Cortex of kidney (tissue), 1 donor: Measurements from ENCODE around the gene HDAC4.

Experiments
- DNase-seq: peaks from one replicate; lab custom pipeline; 2025; lab: John Stamatoyannopoulos, UW

HDAC4 gene

GRCh38 chr2:239119346-239120126 is 281.3 kb downstream of the HDAC4 start:
- DNase-seq: no peak

DNA sequence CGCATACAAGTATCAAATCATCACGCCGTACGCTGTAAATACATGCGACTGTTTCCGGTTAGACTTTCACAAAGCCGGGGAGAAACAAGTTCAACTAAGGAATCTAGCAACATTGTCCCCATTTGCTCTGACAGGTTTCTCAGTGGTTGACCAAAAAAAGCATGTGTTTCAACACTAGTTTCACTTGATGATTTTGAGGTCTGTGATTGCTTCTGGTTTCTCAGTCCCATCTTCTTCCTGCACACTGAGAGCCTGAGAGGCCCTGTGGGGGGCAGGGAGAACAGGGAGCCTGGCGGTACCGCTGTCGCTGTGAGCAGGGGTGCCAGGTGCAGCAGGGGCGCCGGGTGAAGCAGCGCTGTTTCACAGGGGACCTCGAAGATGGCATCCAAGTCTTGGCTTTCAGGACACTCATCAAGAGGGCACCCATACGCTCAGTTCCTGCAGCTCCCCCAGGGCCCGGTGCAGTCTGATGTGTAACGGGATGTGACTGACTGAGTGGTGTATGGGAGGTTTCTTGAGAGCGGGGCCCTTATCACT is 282.1 kb downstream of the HDAC4 start:
- no peak for DNase-seq

- DNase-seq: no peak
Observed at GRCh38 chr2:239118264-239118663, 282.6 kb downstream of the HDAC4 start.

DNA sequence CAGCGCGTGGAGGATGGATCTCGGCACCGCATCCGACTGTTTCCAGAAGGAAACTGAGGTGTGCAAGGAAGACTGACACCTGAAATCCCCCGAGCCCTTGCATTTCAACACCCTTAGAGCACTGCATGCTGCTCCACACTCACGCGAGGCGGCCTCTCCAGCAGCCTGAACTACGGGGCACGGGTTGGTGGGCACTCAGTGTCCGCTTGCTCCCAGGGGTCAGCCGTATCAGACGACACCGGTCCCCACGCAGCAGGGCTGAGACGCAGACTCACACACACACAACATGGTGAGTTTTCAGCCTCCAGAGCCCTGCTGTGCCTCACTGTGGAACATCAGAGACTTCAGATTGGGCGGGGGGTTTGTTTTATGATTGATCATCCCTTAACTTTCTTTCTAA is 283.0 kb downstream of the HDAC4 start:
- no peak for DNase-seq

DNA sequence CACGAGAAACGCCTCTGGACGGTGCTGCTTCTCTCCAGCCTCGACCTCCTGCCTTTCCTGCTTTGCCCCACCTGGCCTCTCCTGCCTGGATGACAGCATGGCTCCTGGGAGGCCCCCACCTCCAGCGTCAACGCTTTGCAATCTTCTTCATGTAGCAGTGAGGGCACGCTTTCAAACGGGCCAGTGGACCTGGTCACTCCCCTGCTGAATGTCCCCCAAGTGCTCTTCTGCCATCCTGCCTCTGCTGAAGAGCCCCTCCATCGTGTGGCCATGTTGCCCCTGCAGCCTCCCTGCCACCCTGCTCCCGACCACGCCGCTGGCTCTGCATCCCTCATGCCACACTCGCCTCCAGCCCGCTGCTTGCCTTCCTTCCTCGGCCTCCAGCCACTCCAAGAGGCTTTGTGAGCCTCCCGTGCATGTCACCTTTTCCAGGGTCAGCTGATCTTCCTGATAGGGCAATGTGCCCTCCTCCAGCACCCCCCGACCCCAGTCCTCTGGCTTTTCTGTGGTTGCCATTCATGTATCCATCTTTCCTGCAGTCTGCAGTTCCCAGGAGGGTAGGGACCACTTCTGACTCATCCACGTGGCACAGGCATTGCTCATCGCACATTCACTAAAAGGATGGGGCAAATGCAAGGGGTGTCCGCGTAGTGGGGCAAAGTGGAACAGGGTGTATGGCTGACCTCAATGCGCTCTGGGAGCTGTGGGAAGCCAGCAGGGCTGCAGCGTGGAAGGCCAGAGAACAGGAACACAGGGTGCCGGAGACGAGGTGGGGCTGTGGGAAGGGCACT is 284.2 kb downstream of the HDAC4 start:
- no peak for DNase-seq

DNA sequence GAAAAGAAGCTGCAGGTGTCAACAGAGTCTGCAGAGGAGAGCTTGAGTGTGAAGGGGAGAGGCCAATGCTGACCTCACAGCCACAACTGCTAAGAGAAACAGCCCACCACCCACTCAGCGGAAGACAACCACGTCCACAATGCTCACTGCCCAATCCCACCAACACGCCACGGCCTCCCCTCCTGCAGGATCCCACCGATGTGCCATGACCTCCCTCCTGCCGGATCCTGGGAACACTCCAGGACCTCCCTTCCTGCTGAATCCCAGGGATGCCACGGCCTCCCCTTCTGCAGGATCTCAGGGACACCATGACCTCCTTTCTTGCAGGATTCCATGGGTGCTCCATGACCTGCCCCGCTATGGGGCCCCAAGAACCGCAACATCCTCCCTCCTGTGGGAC is 285.2 kb downstream of the HDAC4 start:
- DNase-seq: no peak

DNA sequence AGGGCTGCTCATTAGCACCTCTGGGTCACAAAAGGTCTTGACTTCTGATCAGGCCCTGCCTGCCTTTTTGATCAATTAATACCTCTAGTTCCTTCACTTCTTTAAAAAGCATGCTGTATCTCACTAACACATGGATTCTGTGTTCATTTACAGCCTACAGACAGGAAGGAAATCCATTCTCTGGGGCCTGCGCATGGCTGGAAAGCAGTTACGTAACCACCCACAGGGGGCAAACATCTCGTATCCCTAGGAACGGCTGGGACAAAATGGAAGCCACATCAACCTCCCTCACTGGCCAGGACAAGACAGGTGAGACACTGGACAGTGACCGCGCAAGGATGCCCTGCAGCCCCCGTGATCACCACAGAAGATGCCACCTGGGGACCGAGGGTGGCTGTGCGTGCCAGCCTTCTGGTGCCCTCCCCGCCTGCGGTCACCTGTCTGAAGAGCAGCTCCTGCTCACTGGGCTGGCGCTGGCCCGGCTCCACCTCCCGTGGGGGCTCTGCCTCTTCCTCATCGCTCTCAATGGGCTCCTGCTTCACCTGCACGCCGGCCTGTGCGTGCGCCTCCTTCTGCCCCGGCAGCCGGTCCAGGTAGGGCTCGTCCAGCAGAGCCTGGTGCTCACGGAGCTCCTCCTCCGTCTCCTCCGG is 286.1 kb downstream of the HDAC4 start:
- no peak for DNase-seq

DNA sequence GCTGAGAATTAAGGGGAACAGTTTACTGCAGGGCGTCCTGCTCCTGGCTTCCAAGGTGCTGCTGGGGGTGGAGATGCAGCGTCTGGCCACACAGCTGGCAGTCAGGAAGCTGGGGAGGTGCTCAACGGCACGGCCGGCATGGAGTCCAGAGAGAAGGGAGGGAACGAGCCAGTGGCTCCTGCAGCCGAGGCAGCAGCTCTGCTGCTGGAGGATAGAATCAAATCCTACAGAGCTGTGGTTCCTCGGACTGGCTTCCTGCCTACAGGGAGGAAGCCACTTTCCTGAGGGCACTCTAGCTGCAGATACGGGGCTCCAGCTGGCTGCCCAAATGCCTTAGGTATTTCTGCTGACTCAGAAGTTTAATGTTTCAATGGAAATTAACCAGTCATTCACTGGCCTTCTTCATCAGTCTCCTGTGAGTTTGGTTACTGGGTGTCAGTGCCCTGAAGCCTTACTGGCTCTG is 286.7 kb downstream of the HDAC4 start:
- no peak for DNase-seq

DNA sequence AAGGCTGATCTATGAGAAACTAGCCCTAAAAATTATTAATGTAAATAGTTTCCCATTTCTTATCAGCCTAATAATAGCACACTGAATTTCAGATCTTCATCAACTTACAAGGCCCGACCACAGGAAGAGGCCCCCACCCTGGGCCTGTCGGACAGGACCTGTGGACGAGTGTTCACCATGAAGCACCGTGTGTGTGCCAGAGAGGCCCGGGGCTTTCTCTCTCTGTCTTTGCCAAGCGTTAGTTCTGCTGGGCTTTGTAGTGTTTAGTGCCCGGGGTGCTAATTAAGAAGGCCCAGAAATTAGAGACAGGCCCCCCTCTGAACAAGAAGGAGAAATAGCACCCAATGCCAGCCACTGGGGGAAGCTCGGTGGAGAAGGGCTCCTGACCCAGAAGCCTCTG is 287.2 kb downstream of the HDAC4 start:
- DNase-seq: no peak

DNA sequence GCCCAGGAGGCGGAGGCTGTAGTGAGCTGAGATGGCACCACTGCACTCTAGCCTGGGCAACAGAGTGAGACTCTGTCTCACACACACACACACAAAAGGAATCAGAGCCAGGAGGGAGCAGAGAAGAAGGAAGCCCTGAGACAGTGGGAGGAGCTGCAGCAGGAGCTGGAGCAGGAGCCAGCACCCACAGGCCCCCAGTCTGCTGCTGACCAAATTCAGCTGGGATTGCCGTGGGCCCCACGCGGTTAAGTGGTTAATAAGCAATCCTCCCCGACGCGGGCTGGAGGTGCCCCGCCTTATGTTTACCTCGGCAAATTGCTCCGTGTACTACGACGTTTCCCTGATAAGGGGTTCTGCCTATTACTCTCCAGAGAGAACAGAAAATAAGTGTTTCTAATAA is 287.6 kb downstream of the HDAC4 start:
- DNase-seq: no peak

DNA sequence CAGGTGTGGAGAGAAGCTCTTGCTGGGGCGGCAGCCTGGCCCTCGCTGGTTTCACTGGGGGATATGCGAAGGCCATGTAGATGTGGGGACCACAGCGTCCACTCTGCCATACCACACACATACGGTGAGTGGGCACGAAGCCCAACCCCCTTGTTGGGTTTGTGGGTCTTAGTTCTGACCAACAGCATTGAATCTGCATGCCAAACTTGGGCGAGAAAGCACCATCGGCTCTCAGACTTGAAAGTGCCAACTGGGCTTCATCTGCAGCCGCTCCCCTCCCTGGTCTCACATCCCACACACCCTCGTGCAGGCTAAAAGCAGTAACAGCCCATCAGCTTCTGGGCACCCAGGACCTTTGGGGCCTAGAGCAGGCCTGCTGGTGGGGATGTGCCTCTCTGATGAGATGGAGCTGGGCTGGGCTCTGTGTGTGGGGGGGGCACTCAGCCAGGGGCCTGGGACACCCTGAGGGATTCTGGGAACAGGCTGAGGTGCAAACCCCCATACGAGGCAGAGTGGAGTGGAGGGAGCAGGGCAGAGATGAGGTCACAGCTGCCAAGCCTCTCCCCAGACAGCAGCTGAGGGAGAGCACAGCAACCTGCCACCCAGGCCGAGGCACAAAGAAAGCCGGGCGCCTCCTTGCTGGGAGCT is 288.6 kb downstream of the HDAC4 start:
- no peak for DNase-seq

- DNase-seq: no peak
Observed at GRCh38 chr2:239111401-239112100, 289.3 kb downstream of the HDAC4 start.

GRCh38 chr2:239110595-239111048 is 290.2 kb downstream of the HDAC4 start:
- DNase-seq: no peak

GRCh38 chr2:239109928-239110545 is 290.8 kb downstream of the HDAC4 start:
- DNase-seq: no peak

DNA sequence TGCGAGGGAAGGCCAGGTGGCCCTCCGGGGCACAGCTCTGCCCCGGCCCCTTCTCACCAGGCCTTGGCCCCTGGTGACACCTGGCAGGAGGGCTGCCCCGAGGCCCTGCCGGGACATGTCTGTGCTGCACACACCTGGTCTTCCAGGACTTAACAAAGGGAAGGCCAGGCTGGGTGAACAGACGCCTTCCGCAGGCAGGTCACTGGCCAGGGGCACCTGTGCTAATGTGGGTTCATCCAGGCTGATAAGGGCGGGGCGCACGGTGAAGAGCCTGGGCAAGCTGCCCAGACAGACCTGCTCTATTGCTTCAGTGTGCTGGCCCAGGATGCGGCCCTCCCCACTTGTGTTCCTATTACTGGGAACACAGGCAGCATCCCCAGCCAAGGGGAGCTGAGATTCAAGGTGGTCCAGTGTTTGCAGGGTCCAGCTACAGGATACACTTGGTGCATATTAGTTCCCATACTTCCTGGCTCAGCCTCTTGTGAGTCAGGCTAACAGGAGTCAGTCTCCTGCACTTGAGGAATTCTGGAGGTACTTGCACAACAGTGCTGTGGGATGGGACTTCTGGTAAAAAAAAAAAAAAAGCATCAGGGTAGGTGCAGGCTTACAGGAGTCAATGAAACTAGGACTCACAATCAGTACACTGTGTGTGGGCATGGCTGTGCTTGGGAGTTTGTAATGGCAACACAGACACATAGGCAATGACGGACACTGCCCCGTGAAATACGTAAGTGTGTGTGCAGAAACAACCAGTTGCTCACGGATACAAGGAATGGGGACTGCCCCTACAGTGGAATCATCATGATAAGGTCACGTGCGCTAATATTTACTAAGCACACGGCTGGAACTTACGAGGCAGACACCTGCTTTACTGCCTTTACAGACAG is 291.5 kb downstream of the HDAC4 start:
- DNase-seq: no peak

GRCh38 chr2:239108459-239108858 is 292.4 kb downstream of the HDAC4 start:
- no peak for DNase-seq

- DNase-seq: no peak
Observed at GRCh38 chr2:239107936-239108335, 292.9 kb downstream of the HDAC4 start.

- DNase-seq: no peak
Observed at GRCh38 chr2:239106966-239107365, 293.9 kb downstream of the HDAC4 start.

DNA sequence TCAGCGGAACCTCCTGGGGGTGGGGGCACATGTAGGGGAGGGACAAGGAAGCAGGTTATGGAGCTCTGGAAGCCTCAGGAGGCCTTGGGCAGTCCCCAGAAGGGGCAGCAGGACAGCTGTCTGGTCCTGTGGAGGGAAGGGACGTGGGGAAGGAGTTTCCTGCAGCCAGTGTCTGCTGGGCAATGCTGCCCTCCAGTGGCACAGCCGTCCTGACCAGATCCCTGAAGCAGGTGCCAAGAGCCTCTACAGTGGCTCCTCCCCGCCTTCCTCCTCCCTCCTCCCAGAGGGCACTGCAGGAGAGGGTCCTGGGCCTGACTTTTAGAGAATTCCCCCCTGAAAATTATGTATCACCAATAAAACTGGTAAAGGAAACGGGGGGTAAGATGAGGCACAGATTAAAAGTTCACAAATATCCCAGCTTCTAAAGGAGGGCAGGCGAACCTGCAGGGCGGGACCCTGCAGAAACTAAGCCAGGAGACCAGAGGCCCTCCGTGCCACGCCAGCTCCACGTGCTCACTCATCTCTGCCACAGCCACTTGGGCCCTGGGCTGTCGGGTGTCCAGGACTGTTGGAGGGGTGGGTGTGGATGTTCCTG is 294.4 kb downstream of the HDAC4 start:
- no peak for DNase-seq
